ENCODE data around the gene PLCG2. TPM values are rescaled to one million over a fixed set of nuclear protein-coding genes. Genes with fewer than 3 reads are reported as not detected.

Gene PLCG2
- total RNA-seq, 1 donor from 2014 or later, result 47.6 TPM

- TF ChIP-seq CTCF (IDR thresholded peaks at IDR 0.05), result no peak
- intact Hi-C loops (cut with DNase I), result no loop called here
- ATAC-seq (peak; percentile 77), DNase-seq (no peak)
- H3K27ac ChIP-seq, result peak overlapping the region; percentile 40
- no peaks in the 10 kb centered on the region for H3K9me3 ChIP-seq
- H3K27me3 ChIP-seq, result no peaks in the 10 kb centered on the region
- H3K4me3 ChIP-seq, result no peak overlapping the region
- peaks cover 30% of the 10 kb centered on the region for H3K36me3 ChIP-seq
- peaks cover 9% of the 10 kb centered on the region for H3K4me1 ChIP-seq
Measured at GRCh38 chr16:81902025-81902424, 122.9 kb downstream of the PLCG2 start.

- no peak for DNase-seq
- peaks cover 9% of the 10 kb centered on the region for H3K4me1 ChIP-seq
- intact Hi-C loops (cut with DNase I), result no loop called here
- peaks cover 31% of the 10 kb centered on the region for H3K36me3 ChIP-seq
- no peak overlapping the region for H3K27ac ChIP-seq
- no peak for TF ChIP-seq CTCF (IDR thresholded peaks at IDR 0.05)
- ATAC-seq, result no peak
- no peaks in the 10 kb centered on the region for H3K27me3 ChIP-seq
- no peak overlapping the region for H3K4me3 ChIP-seq
- H3K9me3 ChIP-seq, result no peaks in the 10 kb centered on the region
Measured at GRCh38 chr16:81904320-81904719, 125.2 kb downstream of the PLCG2 start.

- Histone ChIP-seq H3K27ac (no peak overlapping the region), H3K27me3 (no peaks in the 10 kb centered on the region), H3K36me3 (peaks cover 22% of the 10 kb centered on the region), H3K9me3 (no peaks in the 10 kb centered on the region), H3K4me1 (peaks cover 9% of the 10 kb centered on the region), H3K4me3 (no peak overlapping the region)
- no peak for DNase-seq
- no peak for ATAC-seq
- TF ChIP-seq CTCF (IDR thresholded peaks at IDR 0.05), result no peak
- intact Hi-C loops (cut with DNase I), result no loop called here
Measured at GRCh38 chr16:81905277-81905676, 126.2 kb downstream of the PLCG2 start.

- TF ChIP-seq CTCF (IDR thresholded peaks at IDR 0.05), result no peak
- no peak overlapping the region for H3K4me3 ChIP-seq
- intact Hi-C loops (cut with DNase I), result no loop called here
- ATAC-seq, result no peak
- H3K4me1 ChIP-seq, result no peaks in the 10 kb centered on the region
- no peak overlapping the region for H3K27ac ChIP-seq
- no peaks in the 10 kb centered on the region for H3K27me3 ChIP-seq
- H3K9me3 ChIP-seq, result no peaks in the 10 kb centered on the region
- peaks cover 11% of the 10 kb centered on the region for H3K36me3 ChIP-seq
- DNase-seq, result no peak
Measured at GRCh38 chr16:81907681-81908080, 128.6 kb downstream of the PLCG2 start.

- H3K36me3 ChIP-seq, result peaks cover 11% of the 10 kb centered on the region
- H3K4me1 ChIP-seq, result no peaks in the 10 kb centered on the region
- intact Hi-C loops (cut with DNase I), result no loop called here
- DNase-seq, result no peak
- no peak for ATAC-seq
- no peak overlapping the region for H3K4me3 ChIP-seq
- H3K9me3 ChIP-seq, result no peaks in the 10 kb centered on the region
- H3K27ac ChIP-seq, result no peak overlapping the region
- no peak for TF ChIP-seq CTCF (IDR thresholded peaks at IDR 0.05)
- H3K27me3 ChIP-seq, result no peaks in the 10 kb centered on the region
Measured at GRCh38 chr16:81908466-81909262, 129.6 kb downstream of the PLCG2 start.

All from upper lobe of right lung (tissue), 1 donor.